GM12878 (cell line): ENCODE results near the gene PRKX. TPM values are rescaled to one million over a fixed set of nuclear protein-coding genes. Genes with fewer than 3 reads are reported as not detected.
"Not testable (repeated sequence)": the region's sequence is repeated elsewhere in the genome, so short reads cannot be mapped to it uniquely, and the experiment has no call there.

ENCODE experiments used
- ATAC-seq: fragments of 200-7000 bp; cut with Tn5 transposase; 3 replicates; pipeline ENCODE4 v1.9.1; 2020; ENCODE audit warnings: mild to moderate bottlenecking, moderate library complexity
- BruUV-seq: library from RNA; stranded (reverse); fragments of 400-500 nt; replicated peaks from 2 replicates; lab custom pipeline; 2021; lab: Mats Ljungman, UMichigan
- CTCF ChIA-PET: fragments of 300-600 bp; sonication (Branson Sonifier 250); formaldehyde crosslinking; extraction: SDS; loops from one replicate; lab custom pipeline; 2021; ENCODE audit warnings: inconsistent platforms; lab: Yijun Ruan, JAX
- POLR2A ChIA-PET: fragments of 350-600 bp; formaldehyde crosslinking; extraction: SDS; loops from one replicate; lab custom pipeline; 2021; ENCODE audit warnings: inconsistent platforms; lab: Charles Lee
- RAD21 ChIA-PET: fragments of 300-600 bp; sonication (Branson Sonifier 250); formaldehyde crosslinking; loops from one replicate; lab custom pipeline; 2023; ENCODE audit warnings: antibody characterized with exemption; ENCODE audit not compliant: unreplicated experiment; lab: Charles Lee
- SMC1A ChIA-PET: fragments of 300-600 bp; sonication (Branson Sonifier 250); formaldehyde crosslinking; loops from one replicate; lab custom pipeline; 2023; ENCODE audit not compliant: unreplicated experiment, uncharacterized antibody; lab: Charles Lee
- DNase-seq: peaks from one replicate; pipeline ENCODE4 v3.0.0-alpha.2; 2011; ENCODE audit warnings: low read depth, low spot score
- FAIRE-seq: peaks from 3 replicates; lab custom pipeline; 2011; peaks lifted over from hg19 to GRCh38; lab: Jason Lieb, UNC
- H2AFZ ChIP-seq: 2 replicates; pipeline ENCODE4 v1.6.0; 2011; ENCODE audit warnings: low read depth, low read length, control low read depth; ENCODE audit not compliant: control insufficient read depth
- H3K27ac ChIP-seq: 2 replicates; pipeline ENCODE4 v1.5.1; 2011; ENCODE audit warnings: control low read depth; ENCODE audit not compliant: control insufficient read depth, insufficient read depth
- H3K27me3 ChIP-seq, 2 experiments: replicated peaks in 1 of 2; 2 replicates each; pipeline versions ENCODE4 v1.6.0 to v1.6.1; 2011; ENCODE audit warnings: low read length in 1 of 2; ENCODE audit not compliant: control insufficient read depth in 2 of 2, insufficient read depth in 2 of 2
- H3K36me3 ChIP-seq, 2 experiments: 2 replicates each; pipeline ENCODE4 v1.5.1; 2011; ENCODE audit warnings: low read length in 1 of 2; ENCODE audit not compliant: control insufficient read depth in 2 of 2, insufficient read depth in 2 of 2
- H3K4me1 ChIP-seq: 2 replicates; pipeline ENCODE4 v1.6.1; 2011; ENCODE audit warnings: mild to moderate bottlenecking, low read length, moderate library complexity, mixed read lengths; ENCODE audit not compliant: control insufficient read depth, insufficient read depth
- H3K4me2 ChIP-seq: 2 replicates; pipeline ENCODE4 v1.6.0; 2011; ENCODE audit warnings: control low read depth; ENCODE audit not compliant: control insufficient read depth, insufficient read depth
- H3K4me3 ChIP-seq: fragments of 200-600 bp; sonication (generic); 2 replicates; pipeline ENCODE4 v1.5.1; 2016
- H3K79me2 ChIP-seq: 2 replicates; pipeline ENCODE4 v1.6.0; 2011; ENCODE audit warnings: low read length; ENCODE audit not compliant: control insufficient read depth, insufficient read depth
- H3K9ac ChIP-seq: 2 replicates; pipeline ENCODE4 v1.8.0; 2011; ENCODE audit warnings: low read length, control low read depth, mixed read lengths; ENCODE audit not compliant: control insufficient read depth, insufficient read depth
- H3K9me3 ChIP-seq: replicated peaks from 3 replicates; pipeline ENCODE4 v1.5.1; 2011; ENCODE audit warnings: mild to moderate bottlenecking, low read length; ENCODE audit not compliant: control insufficient read depth, insufficient read depth
- H4K20me1 ChIP-seq: 2 replicates; pipeline ENCODE4 v1.6.0; 2011; ENCODE audit not compliant: control insufficient read depth, insufficient read depth
- WGBS: methylation state at CpG from one replicate; pipeline ENCODE4 v1.1.6; 2016; ENCODE audit warnings: low lambda C conversion rate; ENCODE audit not compliant: insufficient replicate concordance, insufficient coverage; ENCODE audit errors: missing lambda C conversion rate; 5-methylcytosine and 5-hydroxymethylcytosine counted together
- in situ Hi-C: fragments of 300-500 bp; cut with MboI; formaldehyde crosslinking; loops from 9 replicates; pipeline ENCODE4 v1.14.3; 2018; ENCODE audit warnings: mixed read lengths
- intact Hi-C: fragments of 100-400 bp; cut with micrococcal nuclease; formaldehyde crosslinking; loops from one replicate; pipeline ENCODE4 v1.14.2; 2022; ENCODE audit not compliant: unreplicated experiment
- polyA plus RNA-seq, 11 experiments: library from polyadenylated mRNA; depleted of rRNA in 4 of 11; unstranded in 6 of 11; stranded (reverse) in 5 of 11; fragments of >200 nt; fragmentation: Nextera tagmentation in 4 of 11; fragmentation: Illumina TruSeq in 1 of 11; extraction: Ambion mirVana in 4 of 11; extraction: Trizol in 1 of 11; gene quantifications; 1 replicate in 1 of 11; 2 replicates in 10 of 11; pipeline versions ENCODE4 v1.2.1 to v1.2.3, GENCODE V29; 2011 to 2016; ENCODE audit warnings: inconsistent platforms in 2 of 11, missing spikeins in 2 of 11, low read depth in 1 of 11
- total RNA-seq, 4 experiments: library from RNA; depleted of rRNA in 3 of 4; stranded (reverse); fragments of >200 nt in 3 of 4; fragmentation: Illumina TruSeq in 1 of 4; extraction: Trizol in 1 of 4; gene quantifications; 2 replicates each; pipeline versions ENCODE4 v1.2.1 to v1.2.3, GENCODE V29; 2013 to 2021

Gene PRKX
- total and polyA plus RNA-seq, 10 of the 15 experiments (the other 5 are each of a cell fraction or from before 2014, with no cell fraction given) = 3.9 to 45.3 (median 23.9) TPM

- POLR2A ChIA-PET, H3K9me3 ChIP-seq, DNase-seq, H2AFZ ChIP-seq, H3K27ac ChIP-seq, BruUV-seq, FAIRE-seq, H3K4me3 ChIP-seq, H4K20me1 ChIP-seq, H3K9ac ChIP-seq, H3K36me3 ChIP-seq, ATAC-seq, H3K4me1 ChIP-seq, in situ Hi-C loops, intact Hi-C loops, H3K4me2 ChIP-seq, H3K27me3 ChIP-seq: not testable (repeated sequence)
- SMC1A ChIA-PET = interaction anchor here (1.0 to 1.1 kb wide), 2 partner anchors 9 to 109 kb away, joined by 3 to 5 read pairs; no protein-coding TSS in a partner anchor
- RAD21 ChIA-PET = interaction anchor here (1.4 kb wide), 1 partner anchor 109 kb away, joined by 4 read pairs; no protein-coding TSS in a partner anchor
- H3K79me2 ChIP-seq = peaks cover 40% of the 10 kb centered on the region
- CTCF ChIA-PET = interaction anchor here (1.8 kb wide), 1 partner anchor 9 kb away, joined by 10 read pairs; no protein-coding TSS in a partner anchor
- 51% methylated on average over 3 of the region's 3 CpGs for WGBS
These were observed 11.4 kb downstream of the PRKX start for GRCh38 chrX:3702095-3702494.

DNA sequence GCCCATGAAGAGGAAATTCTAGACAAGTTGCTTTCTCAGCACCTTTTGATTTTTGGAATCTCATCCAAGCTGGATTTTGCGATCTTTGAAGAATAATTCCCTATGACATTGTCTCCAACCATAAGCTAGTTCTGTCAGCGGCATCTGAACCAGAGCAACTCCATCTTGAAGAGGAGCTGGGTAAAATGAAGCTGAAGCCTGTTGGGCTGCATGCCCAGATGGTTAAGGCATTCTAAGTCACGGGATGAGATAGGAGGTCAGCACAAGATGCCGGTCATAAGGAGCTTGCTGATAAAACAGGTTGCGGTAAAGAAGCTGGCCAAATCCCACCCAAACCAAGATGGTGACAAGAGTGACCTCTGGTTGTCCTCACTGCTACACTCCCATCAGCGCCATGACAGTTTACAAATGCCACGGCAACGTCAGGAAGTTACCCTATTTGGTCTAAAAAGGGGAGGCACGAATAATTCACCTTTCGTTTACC lies 12.0 kb downstream of the PRKX start:
- ATAC-seq, H3K4me3 ChIP-seq, in situ Hi-C loops, BruUV-seq, H3K27ac ChIP-seq, H3K9ac ChIP-seq, DNase-seq, H3K27me3 ChIP-seq, H3K9me3 ChIP-seq, H3K36me3 ChIP-seq, H3K4me2 ChIP-seq, FAIRE-seq, intact Hi-C loops, H3K4me1 ChIP-seq, H2AFZ ChIP-seq, H4K20me1 ChIP-seq: not testable (repeated sequence)
- WGBS = 95% methylated on average over 10 of the region's 10 CpGs
- POLR2A ChIA-PET = interaction anchor here (1.2 kb wide), 2 partner anchors 10 to 11 kb away, joined by 3 to 8 read pairs; no protein-coding TSS in a partner anchor
- RAD21 ChIA-PET = interaction anchor here (1.4 to 2.7 kb wide), 2 partner anchors 9 to 110 kb away, joined by 4 to 17 read pairs; no protein-coding TSS in a partner anchor
- peaks cover 35% of the 10 kb centered on the region for H3K79me2 ChIP-seq
- SMC1A ChIA-PET = interaction anchor here (1.0 to 1.1 kb wide), 3 partner anchors 10 to 110 kb away, joined by 3 to 5 read pairs (median 3); partner anchors contain the start of gene PRKX
- CTCF ChIA-PET = interaction anchor here (1.0 to 1.8 kb wide), 3 partner anchors 10 to 110 kb away, joined by 3 to 10 read pairs (median 9); partner anchors contain the start of gene PRKX
